B cell (primary cell): ENCODE data around the gene IMMP2L.

Experiments used
- CTCF ChIP-seq: fragments of 200-600 bp; IDR thresholded peaks from one replicate; pipeline ENCODE4 v1.8.0; 2022; ENCODE audit warnings: antibody characterized with exemption, mild to moderate bottlenecking
- EZH2 ChIP-seq: IDR thresholded peaks from 2 replicates; pipeline ENCODE4 v1.6.1; 2012; ENCODE audit warnings: borderline replicate concordance, low read depth, mild to moderate bottlenecking, moderate library complexity, low read length; ENCODE audit not compliant: insufficient read depth, poor library complexity, severe bottlenecking

- TF ChIP-seq CTCF (no peak), EZH2 (no peak)
Observed at GRCh38 chr7:110977127-110977737, 585.1 kb downstream of the IMMP2L start.
